ENCODE data around the gene CDC14A. TPM values are rescaled to one million over a fixed set of nuclear protein-coding genes. Genes with fewer than 3 reads are reported as not detected.

The CDC14A gene
- total and polyA plus RNA-seq, 2 donors: 8.3 to 9.8 TPM

- 12% methylated on average over 5 of the region's 5 CpGs for WGBS
- Histone ChIP-seq H3K27ac (ENCODE audit: low read depth in 1 of 2, low read length in 1 of 2) (no peak overlapping the region), H3K4me1 (ENCODE audit: control insufficient read depth in 2 of 2, insufficient read depth in 2 of 2, low read length in 2 of 2) (peaks cover 0 to 11% of the 10 kb centered on the region in 2 donors), H3K27me3 (ENCODE audit: control insufficient read depth in 2 of 2, insufficient read depth in 1 of 2, low read length in 1 of 2) (no peaks in the 10 kb centered on the region), H3K4me3 (ENCODE audit: low read length in 2 of 2) (no peak overlapping the region), H3K9me3 (ENCODE audit: control insufficient read depth in 2 of 2, insufficient read depth in 1 of 2, low read length in 1 of 2) (no peaks in the 10 kb centered on the region), H3K36me3 (ENCODE audit: control insufficient read depth in 2 of 2, insufficient read depth in 2 of 2, low read length in 1 of 2) (peaks cover 0 to 7% of the 10 kb centered on the region in 2 donors)
- DNase-seq (ENCODE audit: low read depth in 6 of 9, low spot score in 9 of 9): no peak
Measured at GRCh38 chr1:100387209-100387608, 34.9 kb downstream of the CDC14A start.

- H3K27me3 ChIP-seq (ENCODE audit: control insufficient read depth in 2 of 2, insufficient read depth in 1 of 2, low read length in 1 of 2): no peaks in the 10 kb centered on the region
- no peak overlapping the region for H3K4me3 ChIP-seq (ENCODE audit: low read length in 2 of 2)
- H3K4me1 ChIP-seq (ENCODE audit: control insufficient read depth in 2 of 2, insufficient read depth in 2 of 2, low read length in 2 of 2): peaks cover 0 to 9% of the 10 kb centered on the region in 2 donors
- H3K9me3 ChIP-seq (ENCODE audit: control insufficient read depth in 2 of 2, insufficient read depth in 1 of 2, low read length in 1 of 2): no peaks in the 10 kb centered on the region
- WGBS: 58% methylated on average over 4 of the region's 4 CpGs
- H3K27ac ChIP-seq (ENCODE audit: low read depth in 1 of 2, low read length in 1 of 2): peak overlapping the region in 1 of 2 donors; percentile 8
- no peak for DNase-seq (ENCODE audit: low read depth in 6 of 9, low spot score in 9 of 9)
- peaks cover 0 to 7% of the 10 kb centered on the region in 2 donors for H3K36me3 ChIP-seq (ENCODE audit: control insufficient read depth in 2 of 2, insufficient read depth in 2 of 2, low read length in 1 of 2)
Measured at GRCh38 chr1:100387657-100388350, 35.5 kb downstream of the CDC14A start.

- no peak overlapping the region for H3K4me3 ChIP-seq (ENCODE audit: low read length in 2 of 2)
- H3K4me1 ChIP-seq (ENCODE audit: control insufficient read depth in 2 of 2, insufficient read depth in 2 of 2, low read length in 2 of 2): peaks cover 0 to 11% of the 10 kb centered on the region in 2 donors
- DNase-seq (ENCODE audit: low read depth in 6 of 9, low spot score in 9 of 9): peak in 1 of 9 donors; percentile 46
- 95% methylated on average over 2 of the region's 2 CpGs for WGBS
- peaks cover 0 to 7% of the 10 kb centered on the region in 2 donors for H3K36me3 ChIP-seq (ENCODE audit: control insufficient read depth in 2 of 2, insufficient read depth in 2 of 2, low read length in 1 of 2)
- no peaks in the 10 kb centered on the region for H3K9me3 ChIP-seq (ENCODE audit: control insufficient read depth in 2 of 2, insufficient read depth in 1 of 2, low read length in 1 of 2)
- H3K27ac ChIP-seq (ENCODE audit: low read depth in 1 of 2, low read length in 1 of 2): no peak overlapping the region
- no peaks in the 10 kb centered on the region for H3K27me3 ChIP-seq (ENCODE audit: control insufficient read depth in 2 of 2, insufficient read depth in 1 of 2, low read length in 1 of 2)
Measured at GRCh38 chr1:100390531-100390930, 38.2 kb downstream of the CDC14A start.

- Histone ChIP-seq H3K9me3 (ENCODE audit: control insufficient read depth in 2 of 2, insufficient read depth in 1 of 2, low read length in 1 of 2) (no peaks in the 10 kb centered on the region), H3K36me3 (ENCODE audit: control insufficient read depth in 2 of 2, insufficient read depth in 2 of 2, low read length in 1 of 2) (peaks cover 0 to 7% of the 10 kb centered on the region in 2 donors), H3K27ac (ENCODE audit: low read depth in 1 of 2, low read length in 1 of 2) (no peak overlapping the region), H3K4me1 (ENCODE audit: control insufficient read depth in 2 of 2, insufficient read depth in 2 of 2, low read length in 2 of 2) (peaks cover 0 to 14% of the 10 kb centered on the region in 2 donors), H3K4me3 (ENCODE audit: low read length in 2 of 2) (no peak overlapping the region), H3K27me3 (ENCODE audit: control insufficient read depth in 2 of 2, insufficient read depth in 1 of 2, low read length in 1 of 2) (no peaks in the 10 kb centered on the region)
- WGBS: 99% methylated on average over 1 of the region's 1 CpG
- no peak for DNase-seq (ENCODE audit: low read depth in 6 of 9, low spot score in 9 of 9)
Measured at GRCh38 chr1:100391675-100392074, 39.4 kb downstream of the CDC14A start.

- DNase-seq (ENCODE audit: low read depth in 6 of 9, low spot score in 9 of 9): no peak
- Histone ChIP-seq H3K4me3 (ENCODE audit: low read length in 2 of 2) (no peak overlapping the region), H3K9me3 (ENCODE audit: control insufficient read depth in 2 of 2, insufficient read depth in 1 of 2, low read length in 1 of 2) (no peaks in the 10 kb centered on the region), H3K4me1 (ENCODE audit: control insufficient read depth in 2 of 2, insufficient read depth in 2 of 2, low read length in 2 of 2) (peaks cover 0 to 17% of the 10 kb centered on the region in 2 donors), H3K27me3 (ENCODE audit: control insufficient read depth in 2 of 2, insufficient read depth in 1 of 2, low read length in 1 of 2) (no peaks in the 10 kb centered on the region), H3K27ac (ENCODE audit: low read depth in 1 of 2, low read length in 1 of 2) (no peak overlapping the region), H3K36me3 (ENCODE audit: control insufficient read depth in 2 of 2, insufficient read depth in 2 of 2, low read length in 1 of 2) (peaks cover 0 to 7% of the 10 kb centered on the region in 2 donors)
- 98% methylated on average over 5 of the region's 5 CpGs for WGBS
Measured at GRCh38 chr1:100392756-100393155, 40.5 kb downstream of the CDC14A start.

- peaks cover 0 to 15% of the 10 kb centered on the region in 2 donors for H3K4me1 ChIP-seq (ENCODE audit: control insufficient read depth in 2 of 2, insufficient read depth in 2 of 2, low read length in 2 of 2)
- no peak overlapping the region for H3K4me3 ChIP-seq (ENCODE audit: low read length in 2 of 2)
- no peaks in the 10 kb centered on the region for H3K27me3 ChIP-seq (ENCODE audit: control insufficient read depth in 2 of 2, insufficient read depth in 1 of 2, low read length in 1 of 2)
- H3K9me3 ChIP-seq (ENCODE audit: control insufficient read depth in 2 of 2, insufficient read depth in 1 of 2, low read length in 1 of 2): no peaks in the 10 kb centered on the region
- peak overlapping the region in 1 of 2 donors; percentile 61 for H3K27ac ChIP-seq (ENCODE audit: low read depth in 1 of 2, low read length in 1 of 2)
- peak in 1 of 9 donors; percentile 42 for DNase-seq (ENCODE audit: low read depth in 6 of 9, low spot score in 9 of 9)
- H3K36me3 ChIP-seq (ENCODE audit: control insufficient read depth in 2 of 2, insufficient read depth in 2 of 2, low read length in 1 of 2): peaks cover 0 to 7% of the 10 kb centered on the region in 2 donors
- 56% methylated on average over 1 of the region's 1 CpG for WGBS
Measured at GRCh38 chr1:100394285-100394684, 42.0 kb downstream of the CDC14A start.

GRCh38 chr1:100395913-100396312 lies 43.6 kb downstream of the CDC14A start:
- no peak overlapping the region for H3K4me3 ChIP-seq (ENCODE audit: low read length in 2 of 2)
- H3K4me1 ChIP-seq (ENCODE audit: control insufficient read depth in 2 of 2, insufficient read depth in 2 of 2, low read length in 2 of 2): peaks cover 4 to 19% of the 10 kb centered on the region in 2 donors
- WGBS: 96% methylated on average over 5 of the region's 5 CpGs
- no peak for DNase-seq (ENCODE audit: low read depth in 6 of 9, low spot score in 9 of 9)
- H3K27ac ChIP-seq (ENCODE audit: low read depth in 1 of 2, low read length in 1 of 2): no peak overlapping the region
- peaks cover 0 to 7% of the 10 kb centered on the region in 2 donors for H3K36me3 ChIP-seq (ENCODE audit: control insufficient read depth in 2 of 2, insufficient read depth in 2 of 2, low read length in 1 of 2)
- H3K27me3 ChIP-seq (ENCODE audit: control insufficient read depth in 2 of 2, insufficient read depth in 1 of 2, low read length in 1 of 2): no peaks in the 10 kb centered on the region
- H3K9me3 ChIP-seq (ENCODE audit: control insufficient read depth in 2 of 2, insufficient read depth in 1 of 2, low read length in 1 of 2): no peaks in the 10 kb centered on the region

GRCh38 chr1:100396651-100397050 lies 44.3 kb downstream of the CDC14A start:
- H3K4me1 ChIP-seq (ENCODE audit: control insufficient read depth in 2 of 2, insufficient read depth in 2 of 2, low read length in 2 of 2): peaks cover 4 to 19% of the 10 kb centered on the region in 2 donors
- WGBS: 89% methylated on average over 3 of the region's 3 CpGs
- no peak overlapping the region for H3K4me3 ChIP-seq (ENCODE audit: low read length in 2 of 2)
- no peaks in the 10 kb centered on the region for H3K27me3 ChIP-seq (ENCODE audit: control insufficient read depth in 2 of 2, insufficient read depth in 1 of 2, low read length in 1 of 2)
- no peak overlapping the region for H3K27ac ChIP-seq (ENCODE audit: low read depth in 1 of 2, low read length in 1 of 2)
- H3K9me3 ChIP-seq (ENCODE audit: control insufficient read depth in 2 of 2, insufficient read depth in 1 of 2, low read length in 1 of 2): no peaks in the 10 kb centered on the region
- H3K36me3 ChIP-seq (ENCODE audit: control insufficient read depth in 2 of 2, insufficient read depth in 2 of 2, low read length in 1 of 2): peaks cover 0 to 4% of the 10 kb centered on the region in 2 donors
- peak in 1 of 9 donors; percentile 57 for DNase-seq (ENCODE audit: low read depth in 6 of 9, low spot score in 9 of 9)

GRCh38 chr1:100397681-100398080 lies 45.4 kb downstream of the CDC14A start:
- Histone ChIP-seq H3K4me1 (ENCODE audit: control insufficient read depth in 2 of 2, insufficient read depth in 2 of 2, low read length in 2 of 2) (peaks cover 4 to 19% of the 10 kb centered on the region in 2 donors), H3K36me3 (ENCODE audit: control insufficient read depth in 2 of 2, insufficient read depth in 2 of 2, low read length in 1 of 2) (no peaks in the 10 kb centered on the region), H3K4me3 (ENCODE audit: low read length in 2 of 2) (no peak overlapping the region), H3K27me3 (ENCODE audit: control insufficient read depth in 2 of 2, insufficient read depth in 1 of 2, low read length in 1 of 2) (no peaks in the 10 kb centered on the region), H3K27ac (ENCODE audit: low read depth in 1 of 2, low read length in 1 of 2) (no peak overlapping the region), H3K9me3 (ENCODE audit: control insufficient read depth in 2 of 2, insufficient read depth in 1 of 2, low read length in 1 of 2) (no peaks in the 10 kb centered on the region)
- no peak for DNase-seq (ENCODE audit: low read depth in 6 of 9, low spot score in 9 of 9)
